Sigmoid colon (tissue), 4 donors: ENCODE data around the gene YLPM1.

Experiments
- EP300 ChIP-seq, 4 donors: sonication (generic); formaldehyde crosslinking; IDR thresholded peaks; one replicate each; pipeline ENCODE4 v1.6.1; 2017; ENCODE audit warnings: antibody characterized with exemption in 4 of 4
- POLR2AphosphoS5 ChIP-seq, 4 donors: sonication (generic); formaldehyde crosslinking; IDR thresholded peaks; one replicate each; pipeline ENCODE4 v1.6.1; 2017; ENCODE audit warnings: antibody characterized with exemption in 4 of 4
- TF ChIP-seq, protein P1 (sequence below), 4 experiments: fragments of 450-650 bp in 3 of 4; fragments of 200-600 bp in 1 of 4; IDR thresholded peaks; one replicate each; pipeline ENCODE4 v1.5.1; 2016 to 2019; ENCODE audit warnings: antibody characterized with exemption in 4 of 4, mild to moderate bottlenecking in 3 of 4, moderate library complexity in 2 of 4

DNA sequence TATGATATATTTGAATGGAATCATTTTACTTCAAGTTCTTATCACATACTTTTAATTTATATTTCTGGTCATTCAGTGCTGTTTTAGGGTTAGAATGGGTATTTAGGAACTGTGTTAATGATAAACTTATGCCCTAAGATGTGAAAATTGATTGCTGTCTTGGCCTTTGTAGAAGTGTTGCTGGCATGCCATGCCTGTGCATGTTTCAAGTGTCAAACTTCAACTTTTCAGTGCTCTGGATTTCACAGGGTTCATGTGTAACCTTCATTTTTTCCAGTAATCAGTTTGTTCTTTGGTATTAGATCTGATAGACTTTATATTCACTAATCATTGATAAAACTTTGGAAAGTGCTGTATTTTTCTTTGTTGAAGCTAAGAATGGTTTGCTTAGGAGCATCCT lies 36.6 kb downstream of the YLPM1 start:
- TF ChIP-seq, protein P1, sequence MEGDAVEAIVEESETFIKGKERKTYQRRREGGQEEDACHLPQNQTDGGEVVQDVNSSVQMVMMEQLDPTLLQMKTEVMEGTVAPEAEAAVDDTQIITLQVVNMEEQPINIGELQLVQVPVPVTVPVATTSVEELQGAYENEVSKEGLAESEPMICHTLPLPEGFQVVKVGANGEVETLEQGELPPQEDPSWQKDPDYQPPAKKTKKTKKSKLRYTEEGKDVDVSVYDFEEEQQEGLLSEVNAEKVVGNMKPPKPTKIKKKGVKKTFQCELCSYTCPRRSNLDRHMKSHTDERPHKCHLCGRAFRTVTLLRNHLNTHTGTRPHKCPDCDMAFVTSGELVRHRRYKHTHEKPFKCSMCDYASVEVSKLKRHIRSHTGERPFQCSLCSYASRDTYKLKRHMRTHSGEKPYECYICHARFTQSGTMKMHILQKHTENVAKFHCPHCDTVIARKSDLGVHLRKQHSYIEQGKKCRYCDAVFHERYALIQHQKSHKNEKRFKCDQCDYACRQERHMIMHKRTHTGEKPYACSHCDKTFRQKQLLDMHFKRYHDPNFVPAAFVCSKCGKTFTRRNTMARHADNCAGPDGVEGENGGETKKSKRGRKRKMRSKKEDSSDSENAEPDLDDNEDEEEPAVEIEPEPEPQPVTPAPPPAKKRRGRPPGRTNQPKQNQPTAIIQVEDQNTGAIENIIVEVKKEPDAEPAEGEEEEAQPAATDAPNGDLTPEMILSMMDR (IDR thresholded peaks at IDR 0.05): no peak
- no peak for TF ChIP-seq POLR2AphosphoS5 (IDR thresholded peaks at IDR 0.05)
- TF ChIP-seq EP300 (IDR thresholded peaks at IDR 0.05): no peak
